H1 (cell line): ENCODE data around the gene CD164. TPM values are rescaled to one million over a fixed set of nuclear protein-coding genes. Genes with fewer than 3 reads are reported as not detected.

Experiments used
- BCL11A ChIP-seq, 2 experiments: IDR thresholded peaks; one replicate each; pipeline ENCODE4 v1.6.1; 2011; ENCODE audit warnings: low read depth in 2 of 2, low read length in 2 of 2, mild to moderate bottlenecking in 2 of 2
- CHD1 ChIP-seq: IDR thresholded peaks from 2 replicates; pipeline ENCODE4 v1.6.1; 2012; ENCODE audit warnings: low read depth, low read length, improper control_type of control experiment
- CHD2 ChIP-seq: IDR thresholded peaks from 2 replicates; pipeline ENCODE4 v1.6.1; 2012; ENCODE audit warnings: low read length, improper control_type of control experiment
- MAFK ChIP-seq: IDR thresholded peaks from 2 replicates; pipeline ENCODE4 v1.6.1; 2012; ENCODE audit warnings: low read depth, mild to moderate bottlenecking, improper control_type of control experiment, low read length
- NANOG ChIP-seq: IDR thresholded peaks from 2 replicates; pipeline ENCODE4 v1.6.1; 2011; ENCODE audit warnings: low read length, low read depth, mild to moderate bottlenecking, inconsistent platforms; ENCODE audit not compliant: insufficient read depth, poor library complexity, severe bottlenecking
- TAF7 ChIP-seq: optimal IDR thresholded peaks from 2 replicates; pipeline ENCODE3; 2011; ENCODE audit warnings: low read depth, mild to moderate bottlenecking, inconsistent platforms, low read length, moderate library complexity, borderline replicate concordance
- polyA plus RNA-seq, 7 experiments: library from polyadenylated mRNA; depleted of rRNA in 3 of 7; stranded (reverse) in 5 of 7; unstranded in 2 of 7; fragments of >200 nt in 5 of 7; fragments of 200-250 nt in 2 of 7; gene quantifications; 1 replicate in 5 of 7; 2 replicates in 1 of 7; 4 replicates in 1 of 7; pipeline versions ENCODE4 v1.2.1 to v1.2.3, GENCODE V29; 2011 to 2013; ENCODE audit warnings: missing spikeins in 2 of 7, mixed read lengths in 2 of 7
- total RNA-seq: library from RNA; stranded (reverse); fragmentation: NEBNext Ultra II Directional; extraction: Animal tissue kit (Norgen Biotek cat#: 25700); gene quantifications from 2 replicates; pipeline ENCODE4 v1.2.1, GENCODE V29; 2021

CD164 gene
- total and polyA plus RNA-seq, 2 of the 8 experiments (the other 6 are each of a cell fraction or from before 2014, with no cell fraction given): 69.3 to 94.3 TPM

DNA sequence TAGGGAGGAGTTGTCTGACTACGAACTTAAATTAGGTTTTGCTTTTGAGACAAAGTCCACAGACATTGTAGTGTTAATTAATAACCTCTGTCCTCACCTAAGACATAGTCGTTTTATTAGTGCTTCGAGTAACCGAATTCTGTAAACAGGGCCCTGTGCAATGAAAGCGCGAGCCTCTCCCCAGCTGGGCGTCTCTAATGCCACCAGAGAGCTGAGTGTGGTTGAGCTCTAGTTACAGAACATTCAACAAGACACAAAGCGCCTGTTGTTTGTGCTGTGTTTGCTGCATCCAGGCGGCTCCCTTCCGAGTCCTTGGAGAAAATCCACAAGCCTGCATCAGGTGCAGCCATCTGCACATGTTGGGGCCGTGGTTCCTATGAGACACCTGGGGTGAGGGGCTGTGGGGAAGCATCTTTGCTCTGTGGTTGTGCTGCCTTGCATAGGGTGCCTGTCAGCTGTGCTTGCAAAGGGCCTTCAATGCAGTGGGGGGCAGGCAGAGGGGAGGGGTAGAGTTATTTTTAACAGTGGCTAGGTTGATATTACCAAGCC is 63.9 kb downstream of the CD164 start (continued):
- no peak for TF ChIP-seq MAFK
- TF ChIP-seq NANOG: no peak
- TF ChIP-seq BCL11A (IDR thresholded peaks at IDR 0.05; ENCODE audit: low read depth in 2 of 2, low read length in 2 of 2): no peak
- TF ChIP-seq CHD2: no peak
- TF ChIP-seq CHD1: no peak
- TF ChIP-seq TAF7: no peak
